ENCODE measurements around the gene DACH1.

DNA sequence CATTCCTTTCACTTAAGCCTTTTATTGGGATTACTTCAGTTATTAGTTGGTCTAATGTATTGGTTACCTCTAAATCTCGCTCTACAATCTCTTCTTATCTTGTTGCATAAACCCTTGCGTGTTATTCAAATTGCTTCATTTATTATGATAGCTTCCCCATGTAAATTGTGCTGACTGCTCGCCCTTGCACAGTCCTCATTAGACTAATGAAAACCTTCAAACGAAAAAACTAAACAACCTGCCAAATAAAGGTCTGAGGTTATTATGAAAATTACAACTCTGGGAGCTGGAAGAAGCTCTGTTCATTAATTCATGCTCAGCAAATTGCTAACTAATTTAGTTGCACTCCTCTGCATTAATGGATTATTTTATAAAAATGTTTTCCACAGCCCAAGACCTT, 320.1 kb downstream of the DACH1 start:
- TF ChIP-seq, protein P1, sequence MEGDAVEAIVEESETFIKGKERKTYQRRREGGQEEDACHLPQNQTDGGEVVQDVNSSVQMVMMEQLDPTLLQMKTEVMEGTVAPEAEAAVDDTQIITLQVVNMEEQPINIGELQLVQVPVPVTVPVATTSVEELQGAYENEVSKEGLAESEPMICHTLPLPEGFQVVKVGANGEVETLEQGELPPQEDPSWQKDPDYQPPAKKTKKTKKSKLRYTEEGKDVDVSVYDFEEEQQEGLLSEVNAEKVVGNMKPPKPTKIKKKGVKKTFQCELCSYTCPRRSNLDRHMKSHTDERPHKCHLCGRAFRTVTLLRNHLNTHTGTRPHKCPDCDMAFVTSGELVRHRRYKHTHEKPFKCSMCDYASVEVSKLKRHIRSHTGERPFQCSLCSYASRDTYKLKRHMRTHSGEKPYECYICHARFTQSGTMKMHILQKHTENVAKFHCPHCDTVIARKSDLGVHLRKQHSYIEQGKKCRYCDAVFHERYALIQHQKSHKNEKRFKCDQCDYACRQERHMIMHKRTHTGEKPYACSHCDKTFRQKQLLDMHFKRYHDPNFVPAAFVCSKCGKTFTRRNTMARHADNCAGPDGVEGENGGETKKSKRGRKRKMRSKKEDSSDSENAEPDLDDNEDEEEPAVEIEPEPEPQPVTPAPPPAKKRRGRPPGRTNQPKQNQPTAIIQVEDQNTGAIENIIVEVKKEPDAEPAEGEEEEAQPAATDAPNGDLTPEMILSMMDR (conservative IDR thresholded peaks at IDR 0.05; ENCODE audit: low read length) = no peak
- TF ChIP-seq EZH2phosphoT487 (IDR thresholded peaks at IDR 0.05; ENCODE audit: borderline replicate concordance, low read depth, low read length) = no peak

Measured in OCI-LY7 (cell line).